GM19463 (cell line): ENCODE data around the gene IRX4.

Source experiments
- ATAC-seq: cut with Tn5 transposase; IDR thresholded peaks from one replicate; pipeline ENCODE4 v1.9.1; 2021; ENCODE audit warnings: mild to moderate bottlenecking, moderate library complexity; ENCODE audit not compliant: unreplicated experiment

The IRX4 gene

GRCh38 chr5:1882337-1883119, at the start of gene IRX4:
IRX4 (minus strand) TSS chr5:1882925; CDS start chr5:1882647, 278 bp downstream.
- ATAC-seq: no peak

GRCh38 chr5:1931604-1932231, 49.0 kb upstream of the IRX4 start:
- ATAC-seq: no peak

- no peak for ATAC-seq
Observed at GRCh38 chr5:1930880-1931603, 48.3 kb upstream of the IRX4 start.

GRCh38 chr5:1930501-1930879, 47.8 kb upstream of the IRX4 start:
- ATAC-seq: no peak

- ATAC-seq: no peak
Observed at GRCh38 chr5:1929108-1929991, 46.6 kb upstream of the IRX4 start.

- ATAC-seq: no peak
Observed at GRCh38 chr5:1926471-1927341, 44.0 kb upstream of the IRX4 start.

GRCh38 chr5:1926071-1926440, 43.3 kb upstream of the IRX4 start:
- no peak for ATAC-seq

GRCh38 chr5:1925111-1926070, 42.7 kb upstream of the IRX4 start:
- no peak for ATAC-seq

- ATAC-seq: no peak
Observed at GRCh38 chr5:1923766-1924165, 41.0 kb upstream of the IRX4 start.

- no peak for ATAC-seq
Observed at GRCh38 chr5:1923341-1923740, 40.6 kb upstream of the IRX4 start.

GRCh38 chr5:1921711-1922110, 39.0 kb upstream of the IRX4 start:
- ATAC-seq: no peak

GRCh38 chr5:1919750-1920149, 37.0 kb upstream of the IRX4 start:
- ATAC-seq: no peak

GRCh38 chr5:1919209-1919566, 36.5 kb upstream of the IRX4 start:
- ATAC-seq: no peak

GRCh38 chr5:1918488-1919208, 35.9 kb upstream of the IRX4 start:
- no peak for ATAC-seq

GRCh38 chr5:1917830-1918487, 35.2 kb upstream of the IRX4 start:
- no peak for ATAC-seq

- ATAC-seq: no peak
Observed at GRCh38 chr5:1916041-1917001, 33.6 kb upstream of the IRX4 start.

GRCh38 chr5:1915316-1915715, 32.6 kb upstream of the IRX4 start:
- no peak for ATAC-seq
